Liver (tissue), 9 donors: ENCODE measurements around the gene POLA1. TPM values are rescaled to one million over a fixed set of nuclear protein-coding genes. Genes with fewer than 3 reads are reported as not detected.

ENCODE experiments used
- DNase-seq: peaks from one replicate; pipeline ENCODE4 v3.0.0-alpha.2; 2017; ENCODE audit warnings: low spot score
- H3K27ac ChIP-seq, 2 donors: one replicate each; pipeline ENCODE4 v1.7.0; 2013; ENCODE audit warnings: inconsistent platforms in 2 of 2, low read length in 2 of 2, control low read depth in 1 of 2, low read depth in 1 of 2, mild to moderate bottlenecking in 1 of 2
- H3K27me3 ChIP-seq, 4 donors: one replicate each; pipeline versions ENCODE4 v1.6.1 to v1.7.0; 2013; ENCODE audit warnings: low read length in 3 of 4, inconsistent platforms in 1 of 4, mild to moderate bottlenecking in 1 of 4, moderate library complexity in 1 of 4; ENCODE audit not compliant: control insufficient read depth in 4 of 4, insufficient read depth in 4 of 4
- H3K36me3 ChIP-seq, 4 donors: one replicate each; pipeline versions ENCODE4 v1.6.1 to v1.7.0; 2013; ENCODE audit warnings: low read length in 3 of 4, mild to moderate bottlenecking in 3 of 4, low read depth in 1 of 4, moderate library complexity in 1 of 4; ENCODE audit not compliant: control insufficient read depth in 4 of 4, insufficient read depth in 3 of 4
- H3K4me1 ChIP-seq, 4 donors: one replicate each; pipeline versions ENCODE4 v1.6.1 to v1.7.0; 2013; ENCODE audit warnings: low read length in 3 of 4, mild to moderate bottlenecking in 3 of 4, moderate library complexity in 1 of 4; ENCODE audit not compliant: control insufficient read depth in 4 of 4, insufficient read depth in 4 of 4
- H3K4me3 ChIP-seq, 3 donors: one replicate each; pipeline versions ENCODE4 v1.6.1 to v1.7.0; 2013; ENCODE audit warnings: low read length in 3 of 3, control low read depth in 1 of 3, low read depth in 1 of 3, mild to moderate bottlenecking in 1 of 3
- H3K9ac ChIP-seq, 2 donors: one replicate each; pipeline ENCODE4 v1.7.0; 2013; ENCODE audit warnings: low read length in 2 of 2, mild to moderate bottlenecking in 2 of 2, moderate library complexity in 2 of 2, control low read depth in 1 of 2, low read depth in 1 of 2
- H3K9me3 ChIP-seq, 4 donors: one replicate each; pipeline versions ENCODE4 v1.6.1 to v1.7.0; 2013; ENCODE audit warnings: low read length in 3 of 4; ENCODE audit not compliant: control insufficient read depth in 4 of 4
- FOXA2 ChIP-seq: IDR thresholded peaks from 2 replicates; pipeline ENCODE4 v1.6.1; 2016; ENCODE audit warnings: antibody characterized with exemption
- GABPA ChIP-seq, 2 donors: IDR thresholded peaks in 1 of 2; conservative IDR thresholded peaks in 1 of 2; 2 replicates each; pipeline ENCODE4 v1.6.1; 2016; ENCODE audit warnings: antibody characterized with exemption in 2 of 2, mild to moderate bottlenecking in 1 of 2, moderate library complexity in 1 of 2
- HNF4A ChIP-seq, 2 donors: conservative IDR thresholded peaks; 2 replicates each; pipeline ENCODE4 v1.6.1; 2016; ENCODE audit warnings: antibody characterized with exemption in 2 of 2, mild to moderate bottlenecking in 2 of 2
- HNF4G ChIP-seq: IDR thresholded peaks from 2 replicates; pipeline ENCODE4 v1.6.1; 2016; ENCODE audit warnings: antibody characterized with exemption
- JUND ChIP-seq, 2 donors: IDR thresholded peaks; 2 replicates each; pipeline ENCODE4 v1.6.1; 2016; ENCODE audit warnings: antibody characterized with exemption in 2 of 2
- NR2F2 ChIP-seq: IDR thresholded peaks from 2 replicates; pipeline ENCODE4 v1.6.1; 2016; ENCODE audit warnings: antibody characterized with exemption
- RAD21 ChIP-seq, 2 donors: IDR thresholded peaks; 2 replicates each; pipeline ENCODE4 v1.6.1; 2016; ENCODE audit warnings: antibody characterized with exemption in 2 of 2, mild to moderate bottlenecking in 2 of 2
- RXRA ChIP-seq, 2 donors: IDR thresholded peaks; 2 replicates each; pipeline ENCODE4 v1.6.1; 2017 to 2018; ENCODE audit warnings: antibody characterized with exemption in 2 of 2, mild to moderate bottlenecking in 1 of 2
- SP1 ChIP-seq: IDR thresholded peaks from 2 replicates; pipeline ENCODE4 v1.6.1; 2018; ENCODE audit warnings: antibody characterized with exemption, mild to moderate bottlenecking
- TAF1 ChIP-seq: conservative IDR thresholded peaks from 2 replicates; pipeline ENCODE4 v1.6.1; 2016; ENCODE audit warnings: antibody characterized with exemption, mild to moderate bottlenecking
- WGBS: extraction: QIAGEN DNeasy Blood & Tissue Kit; methylation state at CpG from one replicate; pipeline ENCODE4 v1.1.7; 2013; 5-methylcytosine and 5-hydroxymethylcytosine counted together
- polyA plus RNA-seq, 2 donors: library from polyadenylated mRNA; stranded (reverse) in 1 of 2; unstranded in 1 of 2; fragments of 200-250 nt in 1 of 2; fragments of >200 nt in 1 of 2; fragmentation: Nextera tagmentation in 1 of 2; extraction: Ambion mirVana in 1 of 2; gene quantifications; one replicate each; pipeline versions ENCODE4 v1.2.1 to v1.2.3, GENCODE V29; 2013 to 2015
- total RNA-seq, 2 donors: library from RNA; depleted of rRNA; stranded (reverse); fragments of >200 nt; gene quantifications; one replicate each; pipeline ENCODE4 v1.2.3, GENCODE V29; 2014
- TF ChIP-seq, protein P1 (sequence below): IDR thresholded peaks from 2 replicates; pipeline ENCODE4 v1.6.1; 2016; ENCODE audit warnings: antibody characterized with exemption
- TF ChIP-seq, protein P2 (sequence below): IDR thresholded peaks from 2 replicates; pipeline ENCODE4 v1.6.1; 2016; ENCODE audit warnings: antibody characterized with exemption, mild to moderate bottlenecking
- TF ChIP-seq, protein P3 (sequence below): IDR thresholded peaks from 2 replicates; pipeline ENCODE4 v1.6.1; 2016; ENCODE audit warnings: antibody characterized with exemption
- donor health status: healthy.
- donor health status: healthy.
- donor health status: healthy.
- donor health status: healthy.
- donor health status: healthy.

The POLA1 gene
- total and polyA plus RNA-seq, 4 donors = 0.93 to 12.7 (median 4.3) TPM

DNA sequence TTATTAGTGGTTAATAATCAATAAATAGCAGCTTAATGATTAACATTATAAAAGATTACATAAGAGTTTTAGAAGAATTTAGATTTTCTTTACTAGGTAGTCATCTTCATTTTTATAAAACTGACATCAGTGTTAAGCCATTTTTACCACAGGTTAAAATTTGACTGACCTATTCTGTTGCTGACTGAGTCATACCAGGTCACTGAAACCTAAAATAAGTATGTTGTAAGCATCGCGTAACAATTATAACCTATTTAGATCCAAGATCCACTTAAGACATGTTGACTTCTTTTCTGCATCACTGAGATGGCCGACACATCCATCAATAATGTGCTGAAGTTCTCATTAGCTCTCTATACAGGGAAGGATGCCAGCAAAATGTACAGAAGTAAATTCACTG is 285.4 kb downstream of the POLA1 start:
- WGBS = 75% methylated on average over 3 of the region's 3 CpGs
- DNase-seq = no peak
- H3K4me1 ChIP-seq = peaks cover 0 to 4% (median 1%) of the 10 kb centered on the region in 4 donors

DNA sequence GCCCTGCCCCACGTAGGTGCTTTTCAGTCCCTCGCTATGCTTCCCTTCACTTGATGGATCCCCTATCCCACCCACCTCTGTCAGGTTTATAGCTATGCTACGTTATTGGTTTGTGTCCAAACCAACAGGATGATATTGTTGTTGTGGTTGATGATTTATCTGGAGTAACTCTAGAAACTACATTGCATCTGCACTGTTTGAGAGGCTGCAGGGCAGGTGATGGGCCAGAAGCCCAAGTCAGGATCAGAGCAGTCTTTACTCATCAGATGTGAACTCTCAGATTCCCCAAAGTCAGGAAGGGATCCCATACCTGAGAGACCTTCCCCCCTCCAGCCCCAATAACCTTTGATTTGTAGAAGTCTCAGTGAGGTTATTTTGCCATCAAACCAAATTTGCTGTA is 287.3 kb downstream of the POLA1 start:
- TF ChIP-seq, protein P1, sequence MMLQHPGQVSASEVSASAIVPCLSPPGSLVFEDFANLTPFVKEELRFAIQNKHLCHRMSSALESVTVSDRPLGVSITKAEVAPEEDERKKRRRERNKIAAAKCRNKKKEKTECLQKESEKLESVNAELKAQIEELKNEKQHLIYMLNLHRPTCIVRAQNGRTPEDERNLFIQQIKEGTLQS = no peak
- no peak for TF ChIP-seq NR2F2
- no peak for TF ChIP-seq GABPA (IDR thresholded peaks at IDR 0.05 in 1 of 2, conservative IDR thresholded peaks at IDR 0.05 in 1 of 2)
- TF ChIP-seq FOXA2 = no peak
- TF ChIP-seq, protein P2, sequence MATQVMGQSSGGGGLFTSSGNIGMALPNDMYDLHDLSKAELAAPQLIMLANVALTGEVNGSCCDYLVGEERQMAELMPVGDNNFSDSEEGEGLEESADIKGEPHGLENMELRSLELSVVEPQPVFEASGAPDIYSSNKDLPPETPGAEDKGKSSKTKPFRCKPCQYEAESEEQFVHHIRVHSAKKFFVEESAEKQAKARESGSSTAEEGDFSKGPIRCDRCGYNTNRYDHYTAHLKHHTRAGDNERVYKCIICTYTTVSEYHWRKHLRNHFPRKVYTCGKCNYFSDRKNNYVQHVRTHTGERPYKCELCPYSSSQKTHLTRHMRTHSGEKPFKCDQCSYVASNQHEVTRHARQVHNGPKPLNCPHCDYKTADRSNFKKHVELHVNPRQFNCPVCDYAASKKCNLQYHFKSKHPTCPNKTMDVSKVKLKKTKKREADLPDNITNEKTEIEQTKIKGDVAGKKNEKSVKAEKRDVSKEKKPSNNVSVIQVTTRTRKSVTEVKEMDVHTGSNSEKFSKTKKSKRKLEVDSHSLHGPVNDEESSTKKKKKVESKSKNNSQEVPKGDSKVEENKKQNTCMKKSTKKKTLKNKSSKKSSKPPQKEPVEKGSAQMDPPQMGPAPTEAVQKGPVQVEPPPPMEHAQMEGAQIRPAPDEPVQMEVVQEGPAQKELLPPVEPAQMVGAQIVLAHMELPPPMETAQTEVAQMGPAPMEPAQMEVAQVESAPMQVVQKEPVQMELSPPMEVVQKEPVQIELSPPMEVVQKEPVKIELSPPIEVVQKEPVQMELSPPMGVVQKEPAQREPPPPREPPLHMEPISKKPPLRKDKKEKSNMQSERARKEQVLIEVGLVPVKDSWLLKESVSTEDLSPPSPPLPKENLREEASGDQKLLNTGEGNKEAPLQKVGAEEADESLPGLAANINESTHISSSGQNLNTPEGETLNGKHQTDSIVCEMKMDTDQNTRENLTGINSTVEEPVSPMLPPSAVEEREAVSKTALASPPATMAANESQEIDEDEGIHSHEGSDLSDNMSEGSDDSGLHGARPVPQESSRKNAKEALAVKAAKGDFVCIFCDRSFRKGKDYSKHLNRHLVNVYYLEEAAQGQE = no peak
- TF ChIP-seq TAF1 = no peak
- TF ChIP-seq JUND (IDR thresholded peaks at IDR 0.05) = no peak
- TF ChIP-seq HNF4G = no peak
- no peak for TF ChIP-seq SP1
- H3K9me3 ChIP-seq = no peaks in the 10 kb centered on the region
- H3K4me3 ChIP-seq = no peak overlapping the region
- 95% methylated on average over 3 of the region's 3 CpGs for WGBS
- no peaks in the 10 kb centered on the region for H3K27me3 ChIP-seq
- H3K27ac ChIP-seq = no peak overlapping the region
- H3K36me3 ChIP-seq = no peaks in the 10 kb centered on the region
- H3K9ac ChIP-seq = no peak overlapping the region
- DNase-seq = no peak
- H3K4me1 ChIP-seq = peaks cover 0 to 4% (median 1%) of the 10 kb centered on the region in 4 donors

More for the DNA sequence above, 285.4 kb downstream of the POLA1 start:
- H3K9ac ChIP-seq = no peak overlapping the region
- H3K4me3 ChIP-seq = no peak overlapping the region
- H3K9me3 ChIP-seq = no peaks in the 10 kb centered on the region
- no peaks in the 10 kb centered on the region for H3K36me3 ChIP-seq
- H3K27me3 ChIP-seq = no peaks in the 10 kb centered on the region
- H3K27ac ChIP-seq = no peak overlapping the region
- TF ChIP-seq, protein P1 = no peak
- TF ChIP-seq RAD21 (IDR thresholded peaks at IDR 0.05) (no peak), RXRA (IDR thresholded peaks at IDR 0.05) (no peak), FOXA2 (no peak), HNF4A (conservative IDR thresholded peaks at IDR 0.05) (no peak), NR2F2 (no peak), JUND (IDR thresholded peaks at IDR 0.05) (no peak)
- TF ChIP-seq, protein P3, sequence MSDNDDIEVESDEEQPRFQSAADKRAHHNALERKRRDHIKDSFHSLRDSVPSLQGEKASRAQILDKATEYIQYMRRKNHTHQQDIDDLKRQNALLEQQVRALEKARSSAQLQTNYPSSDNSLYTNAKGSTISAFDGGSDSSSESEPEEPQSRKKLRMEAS = no peak
- TF ChIP-seq, protein P2 = no peak
